HG02943 (cell line): ENCODE results near the gene BPIFA1.

Experiments
- ATAC-seq: cut with Tn5 transposase; IDR thresholded peaks from one replicate; pipeline ENCODE4 v1.9.1; 2021; ENCODE audit warnings: mild to moderate bottlenecking, low read depth, moderate library complexity; ENCODE audit not compliant: unreplicated experiment

Gene BPIFA1

GRCh38 chr20:33277471-33278441, 42.0 kb downstream of the BPIFA1 start:
- ATAC-seq = no peak

GRCh38 chr20:33278700-33279099, 42.9 kb downstream of the BPIFA1 start:
- no peak for ATAC-seq

GRCh38 chr20:33279261-33279910, 43.6 kb downstream of the BPIFA1 start:
- no peak for ATAC-seq

- no peak for ATAC-seq
These were observed 44.3 kb downstream of the BPIFA1 start for GRCh38 chr20:33280000-33280680.

GRCh38 chr20:33280775-33281174, 45.0 kb downstream of the BPIFA1 start:
- no peak for ATAC-seq

- no peak for ATAC-seq
These were observed 45.9 kb downstream of the BPIFA1 start for GRCh38 chr20:33281550-33282146.

- no peak for ATAC-seq
These were observed 46.6 kb downstream of the BPIFA1 start for GRCh38 chr20:33282196-33282934.

- ATAC-seq = no peak
These were observed 47.3 kb downstream of the BPIFA1 start, which contains the start of gene BPIFB1 for GRCh38 chr20:33282991-33283555. BPIFB1 (plus strand) TSS chr20:33283214; CDS start chr20:33286074, 2,860 bp downstream.

- no peak for ATAC-seq
These were observed 48.5 kb downstream of the BPIFA1 start for GRCh38 chr20:33284284-33284683.

DNA sequence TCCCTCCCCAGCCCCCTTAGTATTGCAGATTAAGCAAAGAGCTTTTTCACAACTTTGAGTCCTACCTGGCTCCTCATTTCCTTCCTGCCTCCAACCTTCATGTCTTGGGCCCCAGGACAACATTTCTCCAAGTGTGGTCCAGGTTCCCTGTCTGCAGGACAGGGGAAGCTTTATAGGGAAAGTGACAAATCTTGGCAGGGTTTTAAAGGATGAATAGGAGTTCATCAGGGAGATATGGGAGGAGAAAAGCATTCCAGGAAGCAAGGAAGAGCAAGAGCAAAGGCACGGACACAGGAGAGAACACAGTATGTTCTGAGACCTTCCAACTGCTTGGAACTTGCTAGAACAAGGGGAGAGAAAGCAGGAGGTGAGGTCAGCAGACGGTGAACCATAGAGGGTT, 49.1 kb downstream of the BPIFA1 start:
- ATAC-seq = no peak

GRCh38 chr20:33285861-33286495, 50.2 kb downstream of the BPIFA1 start:
- ATAC-seq = no peak

DNA sequence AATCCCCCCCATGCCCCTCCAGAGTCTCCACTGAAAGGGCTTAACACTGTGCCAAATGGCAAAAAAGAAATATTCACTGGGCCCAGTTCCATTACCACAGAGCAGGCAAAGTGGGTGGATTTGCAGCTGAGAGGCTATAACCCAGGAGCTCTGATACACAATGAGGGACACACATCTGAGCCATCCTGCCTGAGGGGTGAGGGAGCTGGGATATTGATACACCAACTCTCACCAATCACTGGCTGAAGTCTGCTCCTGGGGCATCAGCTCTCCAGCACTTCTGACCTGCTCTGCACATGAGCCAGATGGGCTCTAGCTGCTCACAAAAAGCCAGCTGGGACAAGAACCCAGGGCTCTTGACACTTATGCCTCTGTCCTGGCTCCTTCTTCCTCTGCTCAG, 52.1 kb downstream of the BPIFA1 start:
- ATAC-seq = no peak

GRCh38 chr20:33290852-33291251, 55.1 kb downstream of the BPIFA1 start:
- ATAC-seq = no peak

GRCh38 chr20:33291416-33291815, 55.6 kb downstream of the BPIFA1 start:
- ATAC-seq = no peak

- no peak for ATAC-seq
These were observed 56.1 kb downstream of the BPIFA1 start for GRCh38 chr20:33291830-33292355.
